Ovary (tissue), 9 donors: Measurements from ENCODE around the gene HSFX4. TPM values are rescaled to one million over a fixed set of nuclear protein-coding genes. Genes with fewer than 3 reads are reported as not detected.

ENCODE experiments used
- DNase-seq, 5 donors: peaks; one replicate each; pipeline ENCODE4 v3.0.0-alpha.2; 2019 to 2020
- H3K27ac ChIP-seq, 2 donors: fragments of 200-600 bp; one replicate each; pipeline versions ENCODE4 v1.5.1 to v1.8.0; 2019 to 2022
- H3K27me3 ChIP-seq: fragments of 200-600 bp; one replicate; pipeline ENCODE4 v1.8.0; 2022
- H3K36me3 ChIP-seq: fragments of 200-600 bp; sonication (generic); one replicate; pipeline ENCODE4 v1.5.1; 2019
- H3K4me1 ChIP-seq: one replicate; pipeline ENCODE4 v1.8.1; 2013; ENCODE audit warnings: mild to moderate bottlenecking, moderate library complexity; ENCODE audit not compliant: insufficient read depth
- H3K4me3 ChIP-seq: fragments of 200-600 bp; sonication (generic); one replicate; pipeline ENCODE4 v1.5.1; 2017
- H3K9me3 ChIP-seq, 2 donors: fragments of 200-600 bp in 1 of 2; sonication (generic) in 1 of 2; one replicate each; pipeline versions ENCODE4 v1.5.1 to v1.8.1; 2013 to 2019; ENCODE audit warnings: mild to moderate bottlenecking in 1 of 2, moderate library complexity in 1 of 2
- EP300 ChIP-seq: sonication (generic); formaldehyde crosslinking; IDR thresholded peaks from one replicate; pipeline ENCODE4 v1.6.1; 2017; ENCODE audit warnings: antibody characterized with exemption
- POLR2A ChIP-seq: fragments of 450-650 bp; IDR thresholded peaks from one replicate; pipeline ENCODE4 v1.6.1; 2017; ENCODE audit warnings: antibody characterized with exemption, mild to moderate bottlenecking, moderate library complexity
- WGBS, 3 donors: extraction: QIAGEN DNeasy Blood & Tissue Kit in 1 of 3; methylation state at CpG; one replicate each; pipeline versions ENCODE4 v1.1.5 to v1.1.7; 2013 to 2017; 5-methylcytosine and 5-hydroxymethylcytosine counted together
- intact Hi-C, 4 donors: fragments of 100-400 bp; cut with DNase I; formaldehyde crosslinking; loops; one replicate each; pipeline versions ENCODE4 v1.11.0 to v1.15.1; 2022 to 2023
- polyA plus RNA-seq, 2 donors: library from polyadenylated mRNA; stranded (reverse); fragments of 200-250 nt in 1 of 2; fragments of 350-450 nt in 1 of 2; fragmentation: Illumina TruSeq in 1 of 2; extraction: RNeasy Lipid Tissue Mini Kit (QIAGEN cat#74804) in 1 of 2; gene quantifications; one replicate each; pipeline ENCODE4 v1.2.3, GENCODE V29; 2013 to 2014
- total RNA-seq, 7 donors: library from RNA; depleted of rRNA in 2 of 7; stranded (reverse); fragments of >200 nt in 2 of 7; fragmentation: NEBNext Ultra II Directional in 3 of 7; extraction: Animal tissue kit (Norgen Biotek cat#: 25700) in 3 of 7; gene quantifications; one replicate each; pipeline versions ENCODE4 v1.1.0 to v1.2.4, GENCODE V29; 2016 to 2023
- TF ChIP-seq, protein P1 (sequence below), 3 donors: fragments of 450-650 bp in 2 of 3; fragments of 200-600 bp in 1 of 3; IDR thresholded peaks; one replicate each; pipeline versions ENCODE4 v1.5.1 to v1.8.0; 2016 to 2022; ENCODE audit warnings: antibody characterized with exemption in 3 of 3, mild to moderate bottlenecking in 1 of 3
- donor health status: DM: no; HTN: no; CAD: no; lungs with moderate emphysema.
- donor health status: DM: no; HTN: no; CAD: no.
- donor health status: Bipolar disorder and iron deficiency.
- donor health status: DM: yes; HTN: yes; CAD: no.
- donor health status: DM: no; HTN: no; CAD: no.
- donor health status: DM: yes; HTN: yes; CAD: no.

The HSFX4 gene
- total and polyA plus RNA-seq, 9 donors, result not detected

DNA sequence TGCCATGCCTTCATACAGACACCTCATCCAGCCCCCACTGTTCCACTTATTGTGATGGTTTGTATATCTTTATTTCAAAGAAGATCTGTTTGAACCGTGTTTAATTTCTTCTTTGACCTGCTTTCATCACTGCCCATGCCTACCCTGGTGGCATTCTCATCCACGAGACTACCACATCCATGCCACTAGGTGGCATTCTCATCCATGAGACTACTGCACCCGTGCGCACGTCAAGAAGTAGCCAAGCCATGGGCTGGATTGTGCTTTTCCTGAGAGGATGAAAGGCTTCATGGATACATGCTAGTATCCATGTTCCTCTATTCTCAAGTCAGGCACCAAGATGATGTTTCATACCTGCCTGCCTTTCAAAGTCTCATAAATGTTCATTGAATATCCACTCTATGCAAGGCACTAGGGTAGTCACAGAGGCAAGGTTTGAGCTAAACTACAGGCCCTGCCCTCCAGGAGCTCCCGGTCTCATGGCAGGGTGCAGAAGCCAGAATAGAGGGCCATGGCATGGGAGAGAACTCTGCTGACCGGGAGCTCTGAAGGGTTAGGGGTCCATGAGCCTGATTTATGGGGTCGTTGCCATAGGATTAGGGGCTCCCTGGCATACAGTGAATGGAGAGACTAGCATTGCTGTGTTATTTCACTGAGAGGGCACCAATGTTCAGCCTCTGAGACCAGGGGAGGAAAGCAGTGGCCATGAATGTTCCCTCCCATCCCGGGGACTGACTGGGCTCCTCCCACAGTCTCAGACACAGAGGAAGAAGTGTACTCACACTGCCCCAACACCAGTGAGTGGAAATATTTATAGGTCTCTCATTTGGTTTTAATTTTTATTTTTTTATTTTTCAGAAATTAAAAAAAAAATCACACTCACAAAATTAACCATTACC lies 33.7 kb downstream of the HSFX4 start:
- intact Hi-C loops, result loop anchor here in 1 of 4 donors (10.0 kb wide), 2 partner anchors 402 to 722 kb away; partner anchors contain the start of gene MAMLD1
- peaks cover 3% of the 10 kb centered on the region for H3K27me3 ChIP-seq
- no peaks in the 10 kb centered on the region for H3K4me1 ChIP-seq
- H3K36me3 ChIP-seq, result no peaks in the 10 kb centered on the region
- WGBS, 3 donors, result 26 to 30% (median 29%) methylated on average over 9 of the region's 9 CpGs
- TF ChIP-seq POLR2A, result no peak
- TF ChIP-seq, protein P1, sequence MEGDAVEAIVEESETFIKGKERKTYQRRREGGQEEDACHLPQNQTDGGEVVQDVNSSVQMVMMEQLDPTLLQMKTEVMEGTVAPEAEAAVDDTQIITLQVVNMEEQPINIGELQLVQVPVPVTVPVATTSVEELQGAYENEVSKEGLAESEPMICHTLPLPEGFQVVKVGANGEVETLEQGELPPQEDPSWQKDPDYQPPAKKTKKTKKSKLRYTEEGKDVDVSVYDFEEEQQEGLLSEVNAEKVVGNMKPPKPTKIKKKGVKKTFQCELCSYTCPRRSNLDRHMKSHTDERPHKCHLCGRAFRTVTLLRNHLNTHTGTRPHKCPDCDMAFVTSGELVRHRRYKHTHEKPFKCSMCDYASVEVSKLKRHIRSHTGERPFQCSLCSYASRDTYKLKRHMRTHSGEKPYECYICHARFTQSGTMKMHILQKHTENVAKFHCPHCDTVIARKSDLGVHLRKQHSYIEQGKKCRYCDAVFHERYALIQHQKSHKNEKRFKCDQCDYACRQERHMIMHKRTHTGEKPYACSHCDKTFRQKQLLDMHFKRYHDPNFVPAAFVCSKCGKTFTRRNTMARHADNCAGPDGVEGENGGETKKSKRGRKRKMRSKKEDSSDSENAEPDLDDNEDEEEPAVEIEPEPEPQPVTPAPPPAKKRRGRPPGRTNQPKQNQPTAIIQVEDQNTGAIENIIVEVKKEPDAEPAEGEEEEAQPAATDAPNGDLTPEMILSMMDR (IDR thresholded peaks at IDR 0.05), result peak in 2 of 3 donors; percentile 49 to 59
- H3K27ac ChIP-seq, result no peak overlapping the region
- H3K4me3 ChIP-seq, result no peak overlapping the region
- H3K9me3 ChIP-seq, result no peaks in the 10 kb centered on the region
- peak; percentile 35 to 60 (median 53) for DNase-seq

DNA sequence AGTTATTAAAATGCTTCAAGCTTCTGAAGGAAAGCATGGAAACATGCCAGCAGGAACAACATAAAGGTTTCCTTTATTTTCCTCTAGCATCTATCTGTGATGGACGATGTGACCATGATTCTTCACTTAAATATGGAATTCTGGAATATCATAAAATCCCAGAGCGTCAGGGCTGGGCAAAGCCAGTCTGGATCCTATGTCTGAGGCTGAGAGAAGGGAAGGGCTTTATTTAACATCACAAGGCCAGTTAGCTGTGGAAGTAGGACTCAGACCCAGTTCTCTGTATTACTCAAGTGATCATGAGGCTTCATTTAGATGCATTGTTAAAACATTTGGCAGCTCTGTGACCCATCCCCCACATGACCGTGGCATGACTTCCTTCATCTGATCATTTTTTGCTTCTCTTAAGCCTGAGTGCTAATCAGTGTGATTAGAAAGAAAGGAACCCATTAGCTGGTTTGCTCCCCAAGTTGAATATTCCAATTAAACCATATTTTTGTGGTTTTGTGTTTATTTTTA lies 49.8 kb downstream of the HSFX4 start:
- H3K36me3 ChIP-seq, result no peaks in the 10 kb centered on the region
- H3K9me3 ChIP-seq, result no peaks in the 10 kb centered on the region
- intact Hi-C loops, result no loop called here
- H3K4me1 ChIP-seq, result no peaks in the 10 kb centered on the region
- H3K27ac ChIP-seq, result no peak overlapping the region
- TF ChIP-seq POLR2A, result no peak
- TF ChIP-seq, protein P1 (IDR thresholded peaks at IDR 0.05), result no peak
- no peak for TF ChIP-seq EP300
- no peak overlapping the region for H3K4me3 ChIP-seq
- H3K27me3 ChIP-seq, result no peaks in the 10 kb centered on the region
- no peak for DNase-seq
- WGBS, 3 donors, result 65 to 71% (median 68%) methylated on average over 3 of the region's 3 CpGs

Other genes starting within 250 kb of the HSFX4 start
- not detected for gene MAGEA11, start 217.5 kb upstream of the HSFX4 start, total RNA-seq
- not detected for gene MAGEA11, start 217.5 kb upstream of the HSFX4 start, polyA plus RNA-seq
- gene HSFX1, start 155.5 kb upstream of the HSFX4 start, total RNA-seq, result 1 to 10 TPM; 1.7 to 4.9 (median 3.2) TPM
- gene HSFX1, start 155.5 kb upstream of the HSFX4 start, polyA plus RNA-seq, result 1 to 10 TPM in 1 of 2 donors, under 1 TPM in 1; 0.73 to 3.2 TPM
- not detected for gene MAGEA9, start 147.6 kb upstream of the HSFX4 start, total RNA-seq
- not detected for gene MAGEA9, start 147.6 kb upstream of the HSFX4 start, polyA plus RNA-seq
- gene MAGEA8, start 48.4 kb upstream of the HSFX4 start, total RNA-seq, result not detected
- gene MAGEA8, start 48.4 kb upstream of the HSFX4 start, polyA plus RNA-seq, result not detected
- gene EOLA2, start 8.9 kb downstream of the HSFX4 start, total RNA-seq, result 10 to 100 TPM; 23.0 to 37.9 (median 32.5) TPM
- gene EOLA2, start 8.9 kb downstream of the HSFX4 start, polyA plus RNA-seq, result 10 to 100 TPM; 16.4 to 23.7 TPM